SH-SY5Y (cell line): ENCODE results near the gene PJVK.

Experiments used
- GATA2 ChIP-seq: IDR thresholded peaks from 2 replicates; pipeline ENCODE4 v1.6.1; 2011; ENCODE audit warnings: mild to moderate bottlenecking, low read depth, low read length
- GATA3 ChIP-seq: IDR thresholded peaks from 2 replicates; pipeline ENCODE4 v1.6.1; 2011; ENCODE audit warnings: low read depth, mild to moderate bottlenecking, low read length, moderate library complexity

DNA sequence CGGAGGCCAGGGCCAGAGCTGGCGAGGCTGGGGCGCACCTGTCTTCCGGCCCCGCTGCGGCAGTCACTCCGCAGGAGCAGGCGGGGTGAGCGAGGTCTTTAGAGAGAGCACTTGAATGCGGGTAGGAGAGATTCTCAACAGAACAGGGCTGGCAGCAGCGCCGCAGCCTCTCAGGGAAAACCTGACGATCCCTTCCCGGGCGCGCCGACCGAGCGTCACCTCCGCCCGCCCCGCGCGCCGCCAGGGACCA lies 729 bp upstream of the PJVK start:
- TF ChIP-seq GATA2 = no peak
- no peak for TF ChIP-seq GATA3
